Measurements from ENCODE around the gene BPHL.
"Not testable (repeated sequence)": the region's sequence is repeated elsewhere in the genome, so short reads cannot be mapped to it uniquely, and the experiment has no call there.

BPHL gene

GRCh38 chr6:3165631-3166534, 47.4 kb downstream of the BPHL start:
- no peak for TF ChIP-seq CTCF (IDR thresholded peaks at IDR 0.05; ENCODE audit: low read length, missing control alignments)
- DNase-seq (ENCODE audit: low read depth), result peak; percentile 76
- no peak overlapping the region for H3K4me3 ChIP-seq (replicated peaks; ENCODE audit: low read depth, low read length)

- not testable (repeated sequence) for DNase-seq (ENCODE audit: low read depth); H3K4me3 ChIP-seq (replicated peaks; ENCODE audit: low read depth, low read length)
Measured at GRCh38 chr6:3166535-3167225, 48.2 kb downstream of the BPHL start.

- not testable (repeated sequence) for DNase-seq (ENCODE audit: low read depth); H3K4me3 ChIP-seq (replicated peaks; ENCODE audit: low read depth, low read length)
Measured at GRCh38 chr6:3168046-3168445, 49.5 kb downstream of the BPHL start.

- DNase-seq (ENCODE audit: low read depth); H3K4me3 ChIP-seq (replicated peaks; ENCODE audit: low read depth, low read length): not testable (repeated sequence)
Measured at GRCh38 chr6:3170676-3171075, 52.2 kb downstream of the BPHL start.

- H3K4me3 ChIP-seq (replicated peaks; ENCODE audit: low read depth, low read length), result not testable (repeated sequence)
- DNase-seq (ENCODE audit: low read depth), result peak; percentile 95
Measured at GRCh38 chr6:3171313-3172175, 53.0 kb downstream of the BPHL start.

- DNase-seq (ENCODE audit: low read depth); H3K4me3 ChIP-seq (replicated peaks; ENCODE audit: low read depth, low read length): not testable (repeated sequence)
Measured at GRCh38 chr6:3172789-3173188, 54.3 kb downstream of the BPHL start.

GRCh38 chr6:3173636-3174089, 55.2 kb downstream of the BPHL start:
- not testable (repeated sequence) for H3K4me3 ChIP-seq (replicated peaks; ENCODE audit: low read depth, low read length); DNase-seq (ENCODE audit: low read depth)

GRCh38 chr6:3175715-3176402, 57.3 kb downstream of the BPHL start:
- no peak for TF ChIP-seq CTCF (IDR thresholded peaks at IDR 0.05; ENCODE audit: low read length, missing control alignments)
- no peak overlapping the region for H3K4me3 ChIP-seq (replicated peaks; ENCODE audit: low read depth, low read length)
- DNase-seq (ENCODE audit: low read depth), result no peak

- DNase-seq (ENCODE audit: low read depth), result peak; percentile 96
Measured at GRCh38 chr6:3176562-3177355, 58.2 kb downstream of the BPHL start.

GRCh38 chr6:3178666-3179065, 60.2 kb downstream of the BPHL start:
- not testable (repeated sequence) for DNase-seq (ENCODE audit: low read depth); H3K4me3 ChIP-seq (replicated peaks; ENCODE audit: low read depth, low read length)

More at GRCh38 chr6:3176562-3177355, 58.2 kb downstream of the BPHL start:
- TF ChIP-seq CTCF (IDR thresholded peaks at IDR 0.05; ENCODE audit: low read length, missing control alignments), result no peak
- no peak overlapping the region for H3K4me3 ChIP-seq (replicated peaks; ENCODE audit: low read depth, low read length)

- H3K4me3 ChIP-seq (replicated peaks; ENCODE audit: low read depth, low read length), result peak overlapping the region; percentile 41
- DNase-seq (ENCODE audit: low read depth), result not testable (repeated sequence)
Measured at GRCh38 chr6:3179945-3180344, 61.4 kb downstream of the BPHL start.

Data from fibroblast of pulmonary artery (primary cell).